PC-9 (cell line): ENCODE measurements around the gene WDR3.

Experiments used
- CTCF ChIP-seq: fragments of 200-600 bp; sonication (generic); conservative IDR thresholded peaks from 2 replicates; pipeline ENCODE4 v1.6.1; 2017; ENCODE audit warnings: mixed run types, antibody characterized with exemption, mild to moderate bottlenecking, moderate library complexity
- EZH2 ChIP-seq: fragments of 200-600 bp; sonication (generic); IDR thresholded peaks from 2 replicates; pipeline ENCODE4 v1.8.0; 2017; ENCODE audit warnings: antibody characterized with exemption, low read depth

DNA sequence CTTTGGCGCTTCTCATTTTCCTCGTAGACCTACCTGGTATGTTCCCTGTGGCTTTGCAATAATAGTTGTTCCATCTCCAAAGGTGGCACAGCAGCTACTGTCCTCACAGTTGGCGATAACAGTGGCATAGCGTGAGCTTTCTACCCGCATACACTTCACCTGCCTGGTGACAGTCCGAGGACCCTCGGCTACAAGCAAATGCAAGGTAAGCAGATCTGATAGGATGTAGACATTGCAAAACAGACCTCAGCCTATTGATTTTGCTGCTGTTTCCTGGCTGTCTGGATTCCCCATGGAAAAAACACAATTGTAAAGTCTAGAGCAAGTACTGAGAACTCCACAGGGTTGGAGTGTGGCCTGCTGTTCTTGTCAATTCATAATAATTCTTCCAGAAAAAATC, 78.5 kb downstream of the WDR3 start:
- no peak for TF ChIP-seq CTCF
- no peak for TF ChIP-seq EZH2
